HL-60 (cell line): ENCODE results near the gene RAX2.

Source experiments
- POLR2AphosphoS5 ChIP-seq: IDR thresholded peaks from 2 replicates; pipeline ENCODE4 v1.6.1; 2012; ENCODE audit warnings: low read depth
- TF ChIP-seq, protein P1 (sequence below): IDR thresholded peaks from one replicate; pipeline ENCODE4 v1.5.1; 2011; ENCODE audit warnings: low read length, control low read depth, inconsistent platforms; ENCODE audit not compliant: insufficient read depth

DNA sequence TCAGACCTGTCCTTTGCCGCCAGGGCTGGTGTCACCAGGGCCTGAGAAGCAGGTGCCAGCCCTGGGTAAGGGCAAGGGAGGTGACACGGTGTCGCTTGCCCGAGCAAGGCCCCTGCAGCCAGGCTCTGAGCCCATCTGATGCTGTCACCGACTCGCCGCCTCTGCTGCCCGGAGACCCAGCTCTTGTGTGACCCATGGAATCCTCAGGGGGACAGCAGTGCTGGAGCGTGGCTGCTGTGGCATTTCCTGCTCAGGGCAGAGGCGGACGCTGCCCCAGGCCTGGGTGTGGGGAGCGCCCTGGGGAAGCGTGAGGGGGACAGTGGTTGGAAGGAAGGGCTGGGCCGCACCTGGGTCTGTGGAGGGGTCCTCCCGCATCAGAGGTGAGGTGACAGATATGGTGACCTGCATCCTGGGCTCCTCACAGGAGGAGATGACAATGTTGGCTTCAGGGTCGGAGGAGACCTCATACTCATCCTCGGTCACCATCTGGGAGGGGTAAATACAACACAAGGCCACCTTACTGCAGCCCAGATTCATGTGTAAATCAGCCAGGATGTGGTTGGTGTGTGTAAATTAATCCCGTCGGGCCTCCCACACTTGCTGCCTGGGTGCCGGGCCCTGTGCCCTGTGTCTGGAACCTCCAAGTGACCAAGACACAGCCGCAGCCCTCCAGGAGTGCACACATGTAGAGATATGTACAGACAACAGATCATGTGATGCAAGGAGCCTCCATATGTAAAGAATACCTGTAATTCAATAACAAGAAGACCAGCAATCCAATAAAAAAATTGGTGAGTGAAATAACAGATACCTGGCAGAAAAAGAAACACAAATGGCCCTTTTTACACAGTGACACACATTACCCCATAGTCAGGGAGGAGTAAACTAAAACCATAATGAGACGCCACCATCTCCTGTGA, 41.7 kb upstream of the RAX2 start:
- TF ChIP-seq POLR2AphosphoS5: no peak
- TF ChIP-seq, protein P1, sequence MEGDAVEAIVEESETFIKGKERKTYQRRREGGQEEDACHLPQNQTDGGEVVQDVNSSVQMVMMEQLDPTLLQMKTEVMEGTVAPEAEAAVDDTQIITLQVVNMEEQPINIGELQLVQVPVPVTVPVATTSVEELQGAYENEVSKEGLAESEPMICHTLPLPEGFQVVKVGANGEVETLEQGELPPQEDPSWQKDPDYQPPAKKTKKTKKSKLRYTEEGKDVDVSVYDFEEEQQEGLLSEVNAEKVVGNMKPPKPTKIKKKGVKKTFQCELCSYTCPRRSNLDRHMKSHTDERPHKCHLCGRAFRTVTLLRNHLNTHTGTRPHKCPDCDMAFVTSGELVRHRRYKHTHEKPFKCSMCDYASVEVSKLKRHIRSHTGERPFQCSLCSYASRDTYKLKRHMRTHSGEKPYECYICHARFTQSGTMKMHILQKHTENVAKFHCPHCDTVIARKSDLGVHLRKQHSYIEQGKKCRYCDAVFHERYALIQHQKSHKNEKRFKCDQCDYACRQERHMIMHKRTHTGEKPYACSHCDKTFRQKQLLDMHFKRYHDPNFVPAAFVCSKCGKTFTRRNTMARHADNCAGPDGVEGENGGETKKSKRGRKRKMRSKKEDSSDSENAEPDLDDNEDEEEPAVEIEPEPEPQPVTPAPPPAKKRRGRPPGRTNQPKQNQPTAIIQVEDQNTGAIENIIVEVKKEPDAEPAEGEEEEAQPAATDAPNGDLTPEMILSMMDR: no peak
